H1 (cell line): ENCODE results near the gene ABCD2. TPM values are rescaled to one million over a fixed set of nuclear protein-coding genes. Genes with fewer than 3 reads are reported as not detected.

Source experiments
- CTCF ChIA-PET: fragments of 300-600 bp; sonication (Branson Sonifier 250); formaldehyde crosslinking; loops from one replicate; lab custom pipeline; 2021; ENCODE audit not compliant: partially characterized antibody; lab: Charles Lee
- POLR2A ChIA-PET: fragments of 300-600 bp; sonication (Branson Sonifier 250); formaldehyde crosslinking; loops from one replicate; lab custom pipeline; 2021; ENCODE audit warnings: inconsistent platforms; ENCODE audit not compliant: partially characterized antibody; lab: Charles Lee
- DNase-seq, 2 experiments: peaks; one replicate each; pipeline versions ENCODE4 v3.0.0 to v3.0.0-alpha.2; 2010 to 2022; ENCODE audit warnings: low spot score in 2 of 2, low read depth in 1 of 2, mixed read lengths in 1 of 2
- FAIRE-seq: peaks from 2 replicates; lab custom pipeline; 2011; peaks lifted over from hg19 to GRCh38; lab: Jason Lieb, UNC
- H2AFZ ChIP-seq: 2 replicates; pipeline ENCODE4 v1.8.1; 2012; ENCODE audit warnings: low read length, inconsistent platforms
- H2AK5ac ChIP-seq: 2 replicates; pipeline ENCODE4 v1.6.1; 2013; ENCODE audit warnings: low read depth, low read length
- H2BK120ac ChIP-seq: replicated peaks from 2 replicates; pipeline ENCODE3; 2013; ENCODE audit warnings: low read depth, low read length, inconsistent platforms
- H2BK12ac ChIP-seq: 2 replicates; pipeline ENCODE4 v1.6.1; 2013; ENCODE audit warnings: low read depth, low read length
- H2BK15ac ChIP-seq: 2 replicates; pipeline ENCODE4 v1.6.1; 2013; ENCODE audit warnings: low read length
- H2BK20ac ChIP-seq: 2 replicates; pipeline ENCODE4 v1.6.1; 2013; ENCODE audit warnings: low read length
- H2BK5ac ChIP-seq: 2 replicates; pipeline ENCODE4 v1.6.1; 2013; ENCODE audit warnings: low read depth, low read length
- H3K14ac ChIP-seq: 2 replicates; pipeline ENCODE4 v1.6.1; 2013; ENCODE audit warnings: inconsistent platforms; ENCODE audit not compliant: insufficient read length
- H3K18ac ChIP-seq: 2 replicates; pipeline ENCODE4 v1.6.1; 2013; ENCODE audit warnings: low read length; ENCODE audit errors: extremely low read depth
- H3K23ac ChIP-seq: 2 replicates; pipeline ENCODE4 v1.6.1; 2013; ENCODE audit warnings: inconsistent platforms; ENCODE audit not compliant: insufficient read length
- H3K23me2 ChIP-seq: 2 replicates; pipeline ENCODE4 v1.6.1; 2013; ENCODE audit warnings: low read depth, low read length
- H3K27ac ChIP-seq: 2 replicates; pipeline ENCODE4 v1.6.1; 2011; ENCODE audit warnings: low read depth, low read length, inconsistent platforms
- H3K27me3 ChIP-seq, 4 experiments: replicated peaks in 1 of 4; 1 replicate in 1 of 4; 2 replicates in 3 of 4; pipeline versions ENCODE4 v1.6.1 to v1.8.1; 2011 to 2013; ENCODE audit warnings: low read length in 3 of 4, mild to moderate bottlenecking in 3 of 4, inconsistent platforms in 2 of 4, mixed read lengths in 2 of 4, moderate library complexity in 1 of 4; ENCODE audit not compliant: control insufficient read depth in 3 of 4, insufficient read depth in 3 of 4; ENCODE audit errors: extremely low read depth in 1 of 4
- H3K36me3 ChIP-seq, 4 experiments: 2 replicates each; pipeline versions ENCODE4 v1.6.1 to v1.8.1; 2011 to 2013; ENCODE audit warnings: mild to moderate bottlenecking in 4 of 4, low read length in 3 of 4, moderate library complexity in 2 of 4, control low read depth in 1 of 4, inconsistent platforms in 1 of 4; ENCODE audit not compliant: insufficient read depth in 4 of 4, control insufficient read depth in 2 of 4
- H3K4ac ChIP-seq: replicated peaks from 2 replicates; pipeline ENCODE3; 2013; ENCODE audit warnings: low read length, low read depth, mixed read lengths, inconsistent platforms; ENCODE audit not compliant: insufficient read length
- H3K4me1 ChIP-seq, 4 experiments: replicated peaks in 1 of 4; 1 replicate in 1 of 4; 2 replicates in 3 of 4; pipeline versions ENCODE4 v1.6.1 to v1.8.1; 2011 to 2013; ENCODE audit warnings: low read length in 3 of 4, inconsistent platforms in 2 of 4, mixed read lengths in 1 of 4; ENCODE audit not compliant: insufficient read depth in 4 of 4, control insufficient read depth in 3 of 4
- H3K4me2 ChIP-seq, 2 experiments: 2 replicates each; pipeline versions ENCODE4 v1.6.1 to v1.8.1; 2011 to 2013; ENCODE audit warnings: low read depth in 2 of 2, low read length in 2 of 2, control low read depth in 1 of 2, inconsistent platforms in 1 of 2, mild to moderate bottlenecking in 1 of 2; ENCODE audit not compliant: insufficient read depth in 1 of 2
- H3K4me3 ChIP-seq, 4 experiments: fragments of 200-600, 300-600 bp in 1 of 4; sonication (generic), shearing (Covaris generic), sonication (Bioruptor Twin) in 1 of 4; 2 replicates each; pipeline versions ENCODE4 v1.5.1 to v1.8.1; 2011 to 2016; ENCODE audit warnings: low read length in 4 of 4, low read depth in 3 of 4, control low read depth in 2 of 4, inconsistent platforms in 2 of 4, mild to moderate bottlenecking in 2 of 4, mixed read lengths in 1 of 4, moderate library complexity in 1 of 4; ENCODE audit not compliant: insufficient read depth in 2 of 4; ENCODE audit errors: extremely low read depth in 1 of 4
- H3K56ac ChIP-seq: replicated peaks from 2 replicates; pipeline ENCODE3; 2013; ENCODE audit warnings: low read depth, mild to moderate bottlenecking, mixed read lengths, low read length, inconsistent platforms; ENCODE audit not compliant: insufficient read length
- H3K79me1 ChIP-seq: 2 replicates; pipeline ENCODE4 v1.6.1; 2013; ENCODE audit warnings: low read depth, low read length, control low read depth
- H3K79me2 ChIP-seq, 2 experiments: 2 replicates each; pipeline versions ENCODE4 v1.6.1 to v1.8.1; 2012 to 2013; ENCODE audit warnings: low read length in 2 of 2, mild to moderate bottlenecking in 2 of 2, inconsistent platforms in 1 of 2; ENCODE audit not compliant: insufficient read depth in 2 of 2, control insufficient read depth in 1 of 2
- H3K9ac ChIP-seq, 4 experiments: replicated peaks in 1 of 4; 1 replicate in 1 of 4; 2 replicates in 3 of 4; pipeline versions ENCODE4 v1.6.1 to v1.8.1; 2011 to 2013; ENCODE audit warnings: low read depth in 3 of 4, low read length in 3 of 4, control low read depth in 2 of 4, mild to moderate bottlenecking in 2 of 4, moderate library complexity in 2 of 4, inconsistent platforms in 1 of 4; ENCODE audit errors: extremely low read depth in 1 of 4
- H3K9me3 ChIP-seq, 2 experiments: 2 replicates each; pipeline versions ENCODE4 v1.6.1 to v1.8.1; 2012 to 2013; ENCODE audit warnings: mild to moderate bottlenecking in 2 of 2, moderate library complexity in 2 of 2, control low read depth in 1 of 2, inconsistent platforms in 1 of 2, low read depth in 1 of 2, low read length in 1 of 2, mixed read lengths in 1 of 2; ENCODE audit not compliant: insufficient read depth in 2 of 2
- H4K20me1 ChIP-seq, 2 experiments: replicated peaks in 1 of 2; 2 replicates each; pipeline versions ENCODE3 to v1.8.1; 2011 to 2013; ENCODE audit warnings: inconsistent platforms in 2 of 2, low read length in 2 of 2, mild to moderate bottlenecking in 1 of 2; ENCODE audit not compliant: insufficient read depth in 2 of 2, control insufficient read depth in 1 of 2
- H4K5ac ChIP-seq: 2 replicates; pipeline ENCODE4 v1.6.1; 2013; ENCODE audit warnings: low read length, low read depth, mixed read lengths, inconsistent platforms; ENCODE audit not compliant: insufficient read length
- H4K8ac ChIP-seq: 2 replicates; pipeline ENCODE4 v1.8.0; 2013; ENCODE audit warnings: mild to moderate bottlenecking, moderate library complexity, low read length, inconsistent platforms; ENCODE audit not compliant: insufficient read depth; ENCODE audit errors: extremely low read depth
- H4K91ac ChIP-seq: replicated peaks from 2 replicates; pipeline ENCODE3; 2013; ENCODE audit warnings: low read length, mixed read lengths, inconsistent platforms; ENCODE audit not compliant: insufficient read length
- CHD2 ChIP-seq: IDR thresholded peaks from 2 replicates; pipeline ENCODE4 v1.6.1; 2012; ENCODE audit warnings: low read length, improper control_type of control experiment
- POLR2AphosphoS5 ChIP-seq: IDR thresholded peaks from 2 replicates; pipeline ENCODE4 v1.6.1; 2011; ENCODE audit warnings: low read depth, low read length
- RFX5 ChIP-seq: IDR thresholded peaks from 2 replicates; pipeline ENCODE4 v1.6.1; 2011; ENCODE audit warnings: low read depth, low read length, improper control_type of control experiment, borderline replicate concordance
- RNF2 ChIP-seq: fragments of 200-900, 300-1000 bp; sonication (generic); IDR thresholded peaks from 2 replicates; pipeline ENCODE4 v1.7.1; 2016; ENCODE audit warnings: borderline replicate concordance, low read depth, mild to moderate bottlenecking, antibody characterized with exemption, low read length; ENCODE audit not compliant: poor library complexity, severe bottlenecking; ENCODE audit errors: missing control alignments
- TBP ChIP-seq: IDR thresholded peaks from 2 replicates; pipeline ENCODE4 v1.6.1; 2011; ENCODE audit warnings: low read depth, low read length, improper control_type of control experiment
- polyA plus RNA-seq, 7 experiments: library from polyadenylated mRNA; depleted of rRNA in 3 of 7; stranded (reverse) in 5 of 7; unstranded in 2 of 7; fragments of >200 nt in 5 of 7; fragments of 200-250 nt in 2 of 7; gene quantifications; 1 replicate in 5 of 7; 2 replicates in 1 of 7; 4 replicates in 1 of 7; pipeline versions ENCODE4 v1.2.1 to v1.2.3, GENCODE V29; 2011 to 2013; ENCODE audit warnings: missing spikeins in 2 of 7, mixed read lengths in 2 of 7
- total RNA-seq: library from RNA; stranded (reverse); fragmentation: NEBNext Ultra II Directional; extraction: Animal tissue kit (Norgen Biotek cat#: 25700); gene quantifications from 2 replicates; pipeline ENCODE4 v1.2.1, GENCODE V29; 2021

Gene ABCD2
- total and polyA plus RNA-seq, 2 of the 8 experiments (the other 6 are each of a cell fraction or from before 2014, with no cell fraction given): not detected

DNA sequence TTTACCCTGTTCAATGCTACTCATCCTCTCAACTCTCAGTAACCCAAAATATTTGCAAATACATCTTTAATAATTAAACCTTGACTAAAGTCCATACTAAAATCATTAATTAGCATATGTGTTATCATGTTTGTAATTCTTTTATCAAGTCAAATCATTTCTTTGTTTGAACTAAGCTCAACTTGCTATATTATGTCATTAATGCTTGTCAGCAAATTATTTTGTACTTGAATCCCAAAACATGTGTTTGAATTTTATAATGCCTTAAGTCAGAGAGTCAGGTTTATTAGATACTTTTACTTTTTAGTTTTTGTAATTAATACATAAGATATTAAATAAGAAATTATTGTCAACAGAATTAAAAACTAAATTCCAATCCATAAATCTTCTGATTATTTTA, 16.5 kb downstream of the ABCD2 start:
- Histone ChIP-seq H3K79me1 (no peaks in the 10 kb centered on the region), H3K9ac (no peak overlapping the region)
- TF ChIP-seq TBP (no peak), CHD2 (no peak), POLR2AphosphoS5 (no peak), RNF2 (no peak), RFX5 (no peak)
- TF ChIP-seq, all 59 proteins: peak for 0
- Histone ChIP-seq H2AK5ac (no peak overlapping the region), H4K20me1 (no peaks in the 10 kb centered on the region), H3K56ac (no peak overlapping the region), H3K4ac (no peak overlapping the region), H3K18ac (no peak overlapping the region), H3K23me2 (no peaks in the 10 kb centered on the region), H3K27ac (no peak overlapping the region), H2BK15ac (no peak overlapping the region), H3K4me3 (no peak overlapping the region), H2BK12ac (no peak overlapping the region), H4K5ac (no peak overlapping the region), H2BK120ac (no peak overlapping the region), H4K8ac (no peak overlapping the region), H3K79me2 (no peaks in the 10 kb centered on the region), H3K4me2 (no peak overlapping the region), H3K27me3 (no peaks in the 10 kb centered on the region), H3K23ac (no peak overlapping the region), H2AFZ (no peak overlapping the region), H2BK20ac (no peak overlapping the region), H3K14ac (no peak overlapping the region), H3K4me1 (no peaks in the 10 kb centered on the region; a peak in 1 of 7 replicates), H2BK5ac (no peak overlapping the region), H4K91ac (no peak overlapping the region), H3K36me3 (no peaks in the 10 kb centered on the region), H3K9me3 (no peaks in the 10 kb centered on the region)
- POLR2A ChIA-PET: no interaction called here
- no peak for FAIRE-seq
- CTCF ChIA-PET: no interaction called here
- DNase-seq: no peak
